ENCODE data around the gene TMEM203. TPM values are rescaled to one million over a fixed set of nuclear protein-coding genes. Genes with fewer than 3 reads are reported as not detected.

Gene TMEM203
- total RNA-seq, 2 donors from 2014 or later, result 35.7 to 43.5 TPM

DNA sequence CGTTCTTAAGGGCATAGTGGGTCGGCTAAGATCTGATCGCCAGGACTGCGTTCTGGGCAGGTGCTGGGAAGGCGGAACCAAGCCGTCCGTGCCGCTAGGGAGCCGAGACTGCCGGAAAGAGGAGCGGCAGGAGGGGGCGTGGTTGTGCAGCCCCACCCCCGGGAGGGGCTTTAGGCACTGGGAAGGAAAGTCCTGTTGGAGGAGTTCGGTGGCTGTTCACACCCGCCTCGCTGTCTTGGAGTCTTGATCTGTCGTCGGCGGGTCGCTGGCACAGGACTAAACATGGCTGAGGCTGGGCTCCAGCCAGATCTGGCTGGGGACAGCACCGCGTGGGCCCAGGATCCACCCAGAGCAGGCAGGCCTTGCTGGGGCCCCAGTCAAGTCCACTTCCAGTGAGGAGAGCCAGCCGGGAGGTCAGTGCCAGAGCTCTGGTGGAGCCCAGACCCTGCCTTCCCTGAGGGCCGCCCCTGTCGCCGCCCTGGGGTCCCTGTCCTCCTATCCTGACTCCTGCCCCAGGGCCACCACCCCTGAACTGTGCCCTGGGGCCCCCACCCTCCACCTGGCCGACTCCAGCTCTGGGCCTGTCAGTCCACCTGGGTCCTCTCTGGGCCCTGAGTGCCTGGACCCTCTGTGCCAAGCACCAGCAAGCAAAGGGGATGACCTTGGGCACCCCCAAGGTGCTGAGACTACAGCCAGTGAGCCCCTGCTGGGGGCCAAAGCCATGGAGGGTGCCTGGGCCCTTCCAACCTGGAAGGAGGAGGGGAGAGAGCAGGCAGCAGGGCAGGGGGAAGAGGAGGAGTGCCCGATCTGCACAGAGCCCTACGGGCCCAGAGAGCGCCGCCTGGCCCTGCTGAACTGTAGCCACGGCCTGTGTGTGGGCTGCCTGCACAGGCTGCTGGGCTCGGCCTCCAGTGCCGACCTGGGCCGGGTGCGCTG is 12.1 kb upstream of the TMEM203 start:
- DNase-seq, result peak; percentile 94
- Histone ChIP-seq H3K27ac (peak overlapping the region; percentile 88), H3K4me3 (peak overlapping the region; percentile 39), H3K36me3 (no peaks in the 10 kb centered on the region), H3K9me3 (no peaks in the 10 kb centered on the region), H3K27me3 (no peaks in the 10 kb centered on the region), H3K4me1 (peaks cover 3% of the 10 kb centered on the region), H3K9ac (ENCODE audit: low read depth in 2 of 2, low read length in 2 of 2) (peak overlapping the region; percentile 58 to 89)
- TF ChIP-seq, protein P1, sequence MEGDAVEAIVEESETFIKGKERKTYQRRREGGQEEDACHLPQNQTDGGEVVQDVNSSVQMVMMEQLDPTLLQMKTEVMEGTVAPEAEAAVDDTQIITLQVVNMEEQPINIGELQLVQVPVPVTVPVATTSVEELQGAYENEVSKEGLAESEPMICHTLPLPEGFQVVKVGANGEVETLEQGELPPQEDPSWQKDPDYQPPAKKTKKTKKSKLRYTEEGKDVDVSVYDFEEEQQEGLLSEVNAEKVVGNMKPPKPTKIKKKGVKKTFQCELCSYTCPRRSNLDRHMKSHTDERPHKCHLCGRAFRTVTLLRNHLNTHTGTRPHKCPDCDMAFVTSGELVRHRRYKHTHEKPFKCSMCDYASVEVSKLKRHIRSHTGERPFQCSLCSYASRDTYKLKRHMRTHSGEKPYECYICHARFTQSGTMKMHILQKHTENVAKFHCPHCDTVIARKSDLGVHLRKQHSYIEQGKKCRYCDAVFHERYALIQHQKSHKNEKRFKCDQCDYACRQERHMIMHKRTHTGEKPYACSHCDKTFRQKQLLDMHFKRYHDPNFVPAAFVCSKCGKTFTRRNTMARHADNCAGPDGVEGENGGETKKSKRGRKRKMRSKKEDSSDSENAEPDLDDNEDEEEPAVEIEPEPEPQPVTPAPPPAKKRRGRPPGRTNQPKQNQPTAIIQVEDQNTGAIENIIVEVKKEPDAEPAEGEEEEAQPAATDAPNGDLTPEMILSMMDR (IDR thresholded peaks at IDR 0.05), result no peak
- intact Hi-C loops (cut with DNase I), result no loop called here

DNA sequence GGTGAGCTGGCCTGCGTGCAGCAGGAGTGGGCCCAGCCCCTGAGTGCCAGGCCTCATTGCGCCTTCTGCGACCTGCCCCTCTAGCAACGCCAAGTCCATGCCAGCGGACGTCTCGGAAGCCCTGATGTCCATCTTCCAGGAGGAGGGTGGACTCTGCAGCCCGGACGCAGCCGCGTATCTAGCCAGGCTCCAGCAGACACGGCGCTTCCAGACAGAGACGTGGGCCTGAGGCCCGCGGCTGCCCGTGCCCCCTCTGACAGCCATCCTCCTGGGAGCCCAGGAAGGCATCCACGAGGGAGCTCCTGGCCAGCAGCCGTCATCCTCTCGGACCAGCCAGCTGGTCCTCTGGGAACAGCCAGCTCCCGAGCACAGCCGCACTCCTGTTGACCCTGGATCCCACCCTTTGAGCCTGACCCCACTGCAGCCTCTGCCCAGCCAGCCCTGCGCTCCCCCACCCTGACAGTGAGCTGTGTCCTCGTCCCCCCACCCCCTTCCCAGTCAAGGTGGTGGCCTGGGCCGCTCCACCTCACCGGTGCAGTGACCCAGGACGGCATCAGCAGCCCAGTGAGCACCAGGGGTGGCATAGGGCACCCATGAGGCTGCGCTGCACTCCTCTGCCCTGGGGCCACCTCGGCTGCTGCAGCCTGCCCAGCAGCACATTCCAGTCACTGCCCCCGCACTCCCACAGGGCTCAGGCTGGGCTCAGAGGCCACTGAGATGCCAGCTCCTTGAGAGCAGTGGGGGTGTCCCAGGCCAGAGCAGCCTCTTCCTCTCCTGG is 10.9 kb upstream of the TMEM203 start:
- no peaks in the 10 kb centered on the region for H3K27me3 ChIP-seq
- no peaks in the 10 kb centered on the region for H3K36me3 ChIP-seq
- H3K4me1 ChIP-seq, result peaks cover under 1% of the 10 kb centered on the region
- intact Hi-C loops (cut with DNase I), result no loop called here
- no peak for DNase-seq
- H3K27ac ChIP-seq, result no peak overlapping the region
- peak overlapping the region in 1 of 2 donors; percentile 89 for H3K9ac ChIP-seq (ENCODE audit: low read depth in 2 of 2, low read length in 2 of 2)
- no peaks in the 10 kb centered on the region for H3K9me3 ChIP-seq
- H3K4me3 ChIP-seq, result no peak overlapping the region
- TF ChIP-seq, protein P1 (IDR thresholded peaks at IDR 0.05), result no peak

DNA sequence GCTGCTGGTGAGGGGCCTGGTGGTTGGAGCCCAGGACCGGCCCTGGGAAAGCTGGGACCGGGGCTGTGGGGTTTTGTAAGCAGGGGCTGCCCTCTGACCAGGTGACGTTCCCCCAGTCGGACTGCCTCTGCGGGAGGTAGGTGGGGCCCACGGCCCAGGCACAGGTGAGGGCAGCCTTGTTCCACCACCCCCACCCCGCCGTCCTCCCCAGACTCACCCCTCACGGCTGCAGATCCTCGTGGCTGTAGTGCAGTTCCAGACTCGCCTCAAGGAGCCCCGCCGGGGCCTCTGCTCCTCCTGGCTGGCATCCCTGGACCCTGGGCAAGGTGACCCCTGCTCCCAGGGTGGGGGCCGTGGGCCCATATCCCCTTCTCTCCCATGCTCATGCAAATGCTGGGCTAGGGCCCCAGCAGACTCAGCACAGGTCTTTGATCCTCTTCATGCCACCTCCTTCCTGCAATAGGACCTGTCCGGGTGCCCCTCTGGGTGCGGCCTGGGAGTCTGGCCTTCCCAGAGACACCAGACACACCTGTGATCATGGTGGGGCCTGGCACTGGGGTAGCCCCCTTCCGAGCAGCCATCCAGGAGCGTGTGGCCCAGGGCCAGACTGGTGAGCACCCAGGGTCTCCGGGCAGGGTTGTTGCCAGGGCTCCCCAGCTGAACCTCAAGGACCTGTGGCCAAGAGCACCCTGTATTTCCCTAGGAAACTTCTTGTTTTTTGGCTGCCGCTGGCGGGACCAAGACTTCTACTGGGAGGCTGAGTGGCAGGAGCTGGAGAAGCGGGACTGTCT is 9.9 kb upstream of the TMEM203 start:
- H3K9me3 ChIP-seq, result no peaks in the 10 kb centered on the region
- TF ChIP-seq, protein P1 (IDR thresholded peaks at IDR 0.05), result no peak
- no peak for DNase-seq
- intact Hi-C loops (cut with DNase I), result no loop called here
- no peak overlapping the region for H3K9ac ChIP-seq (ENCODE audit: low read depth in 2 of 2, low read length in 2 of 2)
- H3K27ac ChIP-seq, result no peak overlapping the region
- H3K4me1 ChIP-seq, result no peaks in the 10 kb centered on the region
- no peaks in the 10 kb centered on the region for H3K27me3 ChIP-seq
- no peaks in the 10 kb centered on the region for H3K36me3 ChIP-seq
- H3K4me3 ChIP-seq, result no peak overlapping the region

DNA sequence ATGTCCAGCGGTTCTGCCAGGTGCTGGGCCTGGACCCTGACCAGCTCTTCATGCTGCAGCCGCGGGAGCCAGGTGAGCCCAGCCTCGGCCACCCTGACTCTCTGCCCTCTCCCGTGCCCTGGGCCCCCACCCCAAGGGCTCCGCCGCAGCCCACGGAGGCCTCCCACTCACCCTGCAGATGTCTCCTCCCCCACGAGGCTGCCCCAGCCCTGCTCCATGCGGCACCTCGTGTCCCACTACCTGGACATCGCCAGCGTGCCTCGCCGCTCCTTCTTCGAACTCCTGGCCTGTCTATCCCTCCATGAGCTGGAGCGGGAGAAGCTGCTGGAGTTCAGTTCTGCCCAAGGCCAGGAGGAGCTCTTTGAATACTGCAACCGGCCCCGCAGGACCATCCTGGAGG is 9.2 kb upstream of the TMEM203 start:
- Histone ChIP-seq H3K4me1 (no peaks in the 10 kb centered on the region), H3K27me3 (no peaks in the 10 kb centered on the region), H3K9me3 (no peaks in the 10 kb centered on the region), H3K4me3 (no peak overlapping the region), H3K27ac (no peak overlapping the region), H3K9ac (ENCODE audit: low read depth in 2 of 2, low read length in 2 of 2) (no peak overlapping the region), H3K36me3 (no peaks in the 10 kb centered on the region)
- DNase-seq, result no peak
- intact Hi-C loops (cut with DNase I), result no loop called here
- TF ChIP-seq, protein P1 (IDR thresholded peaks at IDR 0.05), result no peak
